Erythroblast (primary cell): ENCODE measurements around the gene URI1.

Source experiments
- GATA1 ChIP-seq: IDR thresholded peaks from 2 replicates; pipeline ENCODE4 v1.6.1; 2011; ENCODE audit warnings: low read depth, mild to moderate bottlenecking, control low read depth, low read length, moderate library complexity
- POLR2A ChIP-seq: IDR thresholded peaks from 2 replicates; pipeline ENCODE4 v1.6.1; 2011; ENCODE audit warnings: mild to moderate bottlenecking, low read length

DNA sequence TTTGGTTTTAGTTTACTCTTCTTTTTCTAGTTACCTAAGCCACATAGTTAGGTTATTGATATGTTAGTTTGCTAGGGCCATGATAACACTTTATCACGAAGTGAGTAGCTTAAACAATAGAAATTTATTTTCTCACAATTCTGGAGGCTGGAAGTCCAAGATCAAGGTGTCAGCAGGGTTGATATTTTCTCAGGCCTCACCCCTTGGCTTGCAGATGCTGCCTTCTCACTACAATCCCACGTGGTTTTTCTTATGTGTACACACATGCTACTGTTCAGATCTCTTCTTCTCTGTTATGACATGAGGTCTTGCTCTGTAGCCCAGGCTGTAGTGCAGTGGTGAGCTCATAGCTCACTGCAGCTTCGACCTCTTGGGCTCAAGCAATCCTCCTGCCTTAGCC, 7.8 kb upstream of the URI1 start:
- TF ChIP-seq POLR2A (no peak), GATA1 (no peak)
